Activated CD4-positive, alpha-beta T cell treated with anti-CD3 and anti-CD28 coated beads for 4 hours (primary cell): ENCODE measurements around the gene NR3C2.

Experiments used
- DNase-seq, 2 donors: peaks; one replicate each; pipeline ENCODE4 v3.0.0-alpha.2; 2020

NR3C2 gene

GRCh38 chr4:148034813-148035212 is 407.4 kb downstream of the NR3C2 start:
- DNase-seq: no peak

GRCh38 chr4:148030193-148030873 is 411.9 kb downstream of the NR3C2 start:
- no peak for DNase-seq

- no peak for DNase-seq
These were observed 412.4 kb downstream of the NR3C2 start for GRCh38 chr4:148029781-148030180.
